HG03469 (cell line): ENCODE results near the gene NID2.

ENCODE experiments used
- ATAC-seq: cut with Tn5 transposase; IDR thresholded peaks from one replicate; pipeline ENCODE4 v1.9.1; 2021; ENCODE audit warnings: mild to moderate bottlenecking, moderate library complexity, moderate number of reproducible peaks; ENCODE audit not compliant: unreplicated experiment

Gene NID2

GRCh38 chr14:52080808-52081755 is 12.2 kb upstream of the NID2 start:
- no peak for ATAC-seq

DNA sequence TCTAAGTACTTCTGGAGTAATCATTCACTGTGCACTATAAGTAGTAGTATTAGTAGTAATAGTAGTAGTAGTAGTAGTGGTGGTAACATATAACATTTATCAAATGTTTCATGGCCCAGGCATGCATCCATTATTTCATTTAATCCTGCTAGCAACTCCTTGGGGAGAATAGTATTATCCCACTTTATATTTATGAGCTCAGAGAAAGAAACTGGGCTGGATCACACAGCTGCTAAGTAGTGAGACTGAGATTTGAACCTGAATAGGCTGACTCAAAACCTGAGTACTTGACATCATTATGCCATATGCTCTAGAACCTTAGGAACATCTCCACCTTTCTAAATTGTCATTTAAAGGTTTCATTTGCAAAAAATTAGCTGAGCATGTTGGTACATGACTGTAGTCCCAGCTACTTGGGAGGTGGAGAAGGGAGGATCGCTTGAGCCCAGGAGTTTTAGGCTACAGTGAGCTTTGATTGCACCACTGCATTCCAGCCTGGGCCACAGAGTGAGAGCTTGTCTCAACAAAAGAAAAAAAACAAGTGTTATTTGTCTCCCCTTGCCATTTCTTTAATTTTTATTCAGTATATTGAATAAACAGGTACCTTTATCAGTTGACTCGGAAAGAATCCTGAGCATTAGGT is 11.4 kb upstream of the NID2 start:
- no peak for ATAC-seq

- no peak for ATAC-seq
Observed at GRCh38 chr14:52079239-52079959, 10.5 kb upstream of the NID2 start.

GRCh38 chr14:52078721-52079120 is 9.9 kb upstream of the NID2 start:
- no peak for ATAC-seq

- ATAC-seq, result no peak
Observed at GRCh38 chr14:52078095-52078531, 9.3 kb upstream of the NID2 start.

DNA sequence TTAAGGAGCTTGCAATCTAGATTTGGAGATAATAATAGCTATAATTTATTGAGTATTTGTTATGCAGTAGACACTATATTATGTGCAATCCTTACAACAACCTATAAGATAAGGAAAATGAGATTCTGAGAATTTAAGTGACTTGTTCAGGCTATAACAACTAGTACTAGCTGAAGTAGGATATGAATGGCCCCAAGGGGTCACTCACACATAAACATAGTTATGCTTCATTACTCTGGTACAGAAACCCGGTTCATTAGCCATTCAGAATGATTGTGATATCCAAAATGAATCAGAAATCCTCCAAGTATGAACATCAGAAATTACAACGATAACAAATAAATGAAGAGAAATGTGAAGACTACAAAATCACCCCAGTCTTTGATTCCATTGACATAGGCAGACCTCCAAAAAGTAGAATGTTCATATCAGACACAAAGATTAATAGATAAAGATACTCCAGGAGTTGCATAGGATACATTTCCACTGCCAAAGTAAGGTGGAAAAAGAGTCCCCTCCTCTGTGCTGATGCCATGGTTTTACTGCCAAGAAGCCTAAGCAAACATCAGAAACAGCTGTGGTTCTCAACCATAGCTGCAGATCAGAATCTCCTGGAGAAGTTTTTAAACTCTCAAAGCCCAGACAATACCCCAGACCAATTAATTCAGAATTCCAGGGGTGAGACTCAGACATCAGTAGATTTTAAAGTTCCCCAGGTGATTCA is 8.6 kb upstream of the NID2 start:
- no peak for ATAC-seq

DNA sequence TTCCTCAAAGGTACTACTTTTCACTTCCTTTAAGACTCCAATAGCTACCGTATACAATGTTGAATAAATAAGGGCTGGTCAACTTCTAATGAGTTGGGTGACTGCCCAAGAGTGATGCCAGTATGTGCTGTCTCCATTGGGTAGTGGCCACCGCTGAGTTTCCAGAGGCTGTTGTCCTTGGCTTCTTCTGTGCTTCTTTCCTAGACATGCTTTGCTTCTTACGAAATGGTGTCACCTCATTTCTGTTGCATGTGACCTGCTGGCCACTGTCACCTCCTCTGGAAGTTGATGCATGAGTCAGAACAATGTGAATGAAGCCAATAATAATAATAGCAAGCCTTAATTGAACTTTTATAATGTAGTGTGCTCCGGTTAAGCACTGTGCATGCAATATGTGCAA is 7.5 kb upstream of the NID2 start:
- ATAC-seq, result no peak

DNA sequence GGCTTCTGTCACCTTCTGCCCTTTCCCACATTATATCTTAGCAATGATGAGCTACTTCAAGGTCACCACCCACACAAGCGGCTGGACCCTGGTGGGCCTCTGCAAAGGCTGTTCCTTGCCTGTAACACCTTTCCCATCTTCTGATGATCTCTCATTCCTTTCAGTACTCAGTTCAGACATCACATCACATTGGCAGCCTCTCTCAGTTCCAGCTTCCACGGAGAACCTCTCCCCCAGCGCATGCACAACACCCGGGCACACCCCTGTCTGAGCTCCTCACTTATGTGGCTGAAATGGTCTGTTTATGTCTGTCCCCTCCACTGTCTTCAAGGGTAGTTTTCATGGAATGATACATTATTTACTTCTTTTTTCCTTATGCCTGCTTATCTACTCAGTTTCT is 6.5 kb upstream of the NID2 start:
- ATAC-seq, result no peak

GRCh38 chr14:52073251-52073650 is 4.4 kb upstream of the NID2 start:
- no peak for ATAC-seq

GRCh38 chr14:52072266-52072780 is 3.5 kb upstream of the NID2 start:
- ATAC-seq, result no peak

- ATAC-seq, result no peak
Observed at GRCh38 chr14:52071675-52072074, 2.8 kb upstream of the NID2 start.

DNA sequence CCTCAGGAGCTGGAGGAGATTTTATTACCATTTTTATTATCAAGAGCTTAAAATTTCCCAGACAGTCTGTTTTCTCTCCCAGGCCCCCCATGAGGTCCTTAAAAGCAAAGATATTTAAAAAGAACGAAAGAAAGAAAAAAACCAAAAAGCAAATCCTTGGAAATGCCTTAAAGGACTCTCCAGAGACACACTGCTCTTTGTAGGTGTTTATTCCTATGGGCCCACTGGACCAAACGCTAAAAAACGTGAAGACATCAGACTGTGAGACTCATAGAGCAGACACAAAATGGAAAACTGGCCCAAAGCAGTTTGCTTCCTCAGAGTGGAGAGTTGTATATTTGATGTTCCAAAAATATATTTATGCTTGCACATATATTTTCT is 1.2 kb upstream of the NID2 start:
- ATAC-seq, result no peak

DNA sequence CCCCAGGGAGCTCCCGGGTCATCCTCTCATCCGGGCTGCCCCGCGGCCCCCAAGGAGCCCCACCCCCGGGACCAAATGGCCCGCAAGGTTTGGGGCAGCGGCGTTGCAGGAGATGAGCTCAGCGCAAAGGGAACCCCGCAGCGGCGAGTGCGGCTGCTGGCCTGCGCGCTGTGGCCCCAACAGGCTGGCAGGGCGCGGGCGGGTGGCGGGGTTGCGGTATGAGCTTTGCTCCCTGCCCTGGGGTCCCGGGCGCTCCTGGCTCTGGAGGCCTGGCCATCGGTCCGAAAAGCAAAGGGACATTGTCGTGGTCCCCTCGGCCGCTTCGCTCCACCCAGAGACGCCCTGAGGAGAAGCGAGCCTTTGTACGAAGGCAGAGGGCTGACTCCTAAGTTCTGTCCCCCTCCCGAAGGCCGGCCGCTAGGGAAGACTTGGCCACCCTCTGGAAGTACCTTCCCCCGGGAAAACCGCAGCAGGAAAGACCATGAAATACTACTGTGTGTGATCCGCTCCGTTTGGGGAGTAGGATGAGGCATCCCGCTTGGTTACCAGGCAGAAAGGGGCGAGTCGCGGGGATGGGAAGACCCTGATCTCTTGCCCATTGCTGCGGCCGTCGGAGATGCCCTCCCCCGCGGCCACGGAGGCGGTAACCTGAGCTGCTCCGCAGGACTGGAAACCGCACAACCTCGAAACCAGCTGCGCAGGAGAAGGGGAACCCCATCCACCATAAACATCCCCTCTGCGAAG is 620 bp upstream of the NID2 start:
- ATAC-seq, result no peak

GRCh38 chr14:52067873-52068614 is 815 bp downstream of the NID2 start:
- ATAC-seq, result no peak

DNA sequence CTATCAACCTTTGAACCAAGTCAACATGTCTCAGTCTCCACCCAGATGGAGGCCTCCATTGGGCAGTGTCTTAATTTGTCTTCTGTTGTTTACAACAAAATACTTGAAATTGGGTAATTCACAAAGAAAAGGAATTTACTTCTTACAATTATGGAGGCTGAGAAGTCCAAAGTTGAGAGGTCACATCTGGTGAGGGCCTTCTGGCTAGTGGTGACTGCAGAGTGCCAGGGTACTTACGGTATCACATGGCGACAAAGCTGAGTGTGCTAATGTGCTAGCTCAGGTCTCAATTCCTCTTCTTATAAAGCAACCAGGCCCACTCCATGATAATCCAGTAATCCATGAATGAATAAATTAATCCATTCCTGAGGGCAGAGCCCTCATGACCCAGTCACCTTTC is 4.7 kb downstream of the NID2 start:
- no peak for ATAC-seq

GRCh38 chr14:52063052-52063462 is 5.8 kb downstream of the NID2 start:
- ATAC-seq, result no peak

GRCh38 chr14:52061890-52062289 is 7.0 kb downstream of the NID2 start:
- ATAC-seq, result no peak

DNA sequence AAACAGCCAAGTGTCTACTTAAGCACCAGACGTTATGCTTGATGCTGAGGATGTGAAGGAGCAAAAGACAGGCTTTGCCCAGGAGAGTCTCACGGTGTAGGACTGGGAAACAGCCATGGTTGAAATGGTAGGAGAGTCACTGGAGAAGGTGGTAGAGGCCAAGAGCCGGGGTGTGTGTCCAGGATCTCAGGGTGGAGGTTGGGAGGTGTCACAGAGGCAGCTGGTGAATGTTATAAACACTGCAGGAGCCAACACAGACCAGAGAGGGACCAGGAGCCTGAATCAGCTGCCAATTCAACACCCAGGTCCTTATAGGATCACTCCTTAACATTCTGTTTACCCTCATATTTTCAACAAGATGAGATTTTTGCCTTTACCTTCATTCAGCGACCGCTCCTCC is 7.5 kb downstream of the NID2 start:
- no peak for ATAC-seq

DNA sequence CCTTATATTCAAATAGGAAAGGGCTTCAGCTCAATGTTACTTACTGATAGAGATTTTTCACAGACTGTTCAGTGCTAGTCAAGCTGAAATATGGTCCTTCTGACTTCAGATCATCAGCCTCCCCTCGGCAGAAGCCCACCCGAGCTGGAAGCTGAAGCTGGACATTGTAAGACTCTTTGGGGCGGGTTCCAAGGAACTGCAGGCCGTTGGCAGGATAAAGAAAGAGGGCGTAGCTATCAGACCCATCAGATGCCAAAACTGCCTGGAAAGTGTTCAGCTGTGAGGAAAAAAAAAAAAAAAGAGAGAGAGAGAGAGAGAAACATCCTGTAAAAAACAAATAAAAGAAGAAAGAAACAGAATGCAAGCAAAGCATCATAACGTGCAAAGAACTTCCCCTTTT is 8.8 kb downstream of the NID2 start:
- no peak for ATAC-seq
